Measurements from ENCODE around the gene NBAS.

NBAS gene

GRCh38 chr2:15485949-15486348 lies 75.2 kb downstream of the NBAS start:
- Histone ChIP-seq H3K4me1 (ENCODE audit: insufficient read depth, low read length) (no peaks in the 10 kb centered on the region), H3K9ac (ENCODE audit: low read length) (no peak overlapping the region), H3K4me3 (ENCODE audit: low read depth in 1 of 2, low read length in 2 of 2) (no peak overlapping the region), H3K27ac (ENCODE audit: low read depth, low read length) (no peak overlapping the region), H3K9me3 (ENCODE audit: low read length) (no peaks in the 10 kb centered on the region), H3K36me3 (ENCODE audit: insufficient read depth, low read length) (peaks cover 26% of the 10 kb centered on the region), H3K27me3 (ENCODE audit: control insufficient read depth in 1 of 2, insufficient read depth in 2 of 2, low read length in 2 of 2) (no peaks in the 10 kb centered on the region)

- no peak overlapping the region for H3K27ac ChIP-seq (ENCODE audit: low read depth, low read length)
- H3K9ac ChIP-seq (ENCODE audit: low read length) = no peak overlapping the region
- peaks cover 11% of the 10 kb centered on the region for H3K36me3 ChIP-seq (ENCODE audit: insufficient read depth, low read length)
Measured at GRCh38 chr2:15481000-15481399, 80.1 kb downstream of the NBAS start.

GRCh38 chr2:15480552-15480951 lies 80.6 kb downstream of the NBAS start:
- Histone ChIP-seq H3K9ac (ENCODE audit: low read length) (no peak overlapping the region), H3K27ac (ENCODE audit: low read depth, low read length) (no peak overlapping the region), H3K4me1 (ENCODE audit: insufficient read depth, low read length) (no peaks in the 10 kb centered on the region), H3K27me3 (ENCODE audit: control insufficient read depth in 1 of 2, insufficient read depth in 2 of 2, low read length in 2 of 2) (no peaks in the 10 kb centered on the region), H3K9me3 (ENCODE audit: low read length) (no peaks in the 10 kb centered on the region), H3K4me3 (ENCODE audit: low read depth in 1 of 2, low read length in 2 of 2) (no peak overlapping the region), H3K36me3 (ENCODE audit: insufficient read depth, low read length) (peaks cover 11% of the 10 kb centered on the region)

More at GRCh38 chr2:15481000-15481399, 80.1 kb downstream of the NBAS start:
- H3K9me3 ChIP-seq (ENCODE audit: low read length) = no peaks in the 10 kb centered on the region
- no peaks in the 10 kb centered on the region for H3K27me3 ChIP-seq (ENCODE audit: control insufficient read depth in 1 of 2, insufficient read depth in 2 of 2, low read length in 2 of 2)
- no peaks in the 10 kb centered on the region for H3K4me1 ChIP-seq (ENCODE audit: insufficient read depth, low read length)
- no peak overlapping the region for H3K4me3 ChIP-seq (ENCODE audit: low read depth in 1 of 2, low read length in 2 of 2)

- Histone ChIP-seq H3K4me1 (ENCODE audit: insufficient read depth, low read length) (no peaks in the 10 kb centered on the region), H3K9me3 (ENCODE audit: low read length) (no peaks in the 10 kb centered on the region), H3K27ac (ENCODE audit: low read depth, low read length) (no peak overlapping the region), H3K4me3 (ENCODE audit: low read depth in 1 of 2, low read length in 2 of 2) (no peak overlapping the region), H3K9ac (ENCODE audit: low read length) (no peak overlapping the region), H3K36me3 (ENCODE audit: insufficient read depth, low read length) (peaks cover 18% of the 10 kb centered on the region), H3K27me3 (ENCODE audit: control insufficient read depth in 1 of 2, insufficient read depth in 2 of 2, low read length in 2 of 2) (no peaks in the 10 kb centered on the region)
Measured at GRCh38 chr2:15472876-15473275, 88.3 kb downstream of the NBAS start.

- H3K36me3 ChIP-seq (ENCODE audit: insufficient read depth, low read length) = peaks cover 23% of the 10 kb centered on the region
- no peaks in the 10 kb centered on the region for H3K4me1 ChIP-seq (ENCODE audit: insufficient read depth, low read length)
- no peaks in the 10 kb centered on the region for H3K9me3 ChIP-seq (ENCODE audit: low read length)
- no peak overlapping the region for H3K9ac ChIP-seq (ENCODE audit: low read length)
- no peak overlapping the region for H3K27ac ChIP-seq (ENCODE audit: low read depth, low read length)
- no peak overlapping the region for H3K4me3 ChIP-seq (ENCODE audit: low read depth in 1 of 2, low read length in 2 of 2)
- H3K27me3 ChIP-seq (ENCODE audit: control insufficient read depth in 1 of 2, insufficient read depth in 2 of 2, low read length in 2 of 2) = no peaks in the 10 kb centered on the region
Measured at GRCh38 chr2:15472133-15472532, 89.0 kb downstream of the NBAS start.

- H3K27me3 ChIP-seq (ENCODE audit: control insufficient read depth in 1 of 2, insufficient read depth in 2 of 2, low read length in 2 of 2) = no peaks in the 10 kb centered on the region
- H3K27ac ChIP-seq (ENCODE audit: low read depth, low read length) = no peak overlapping the region
- H3K4me3 ChIP-seq (ENCODE audit: low read depth in 1 of 2, low read length in 2 of 2) = no peak overlapping the region
- no peaks in the 10 kb centered on the region for H3K4me1 ChIP-seq (ENCODE audit: insufficient read depth, low read length)
- peaks cover 28% of the 10 kb centered on the region for H3K36me3 ChIP-seq (ENCODE audit: insufficient read depth, low read length)
- H3K9ac ChIP-seq (ENCODE audit: low read length) = no peak overlapping the region
- H3K9me3 ChIP-seq (ENCODE audit: low read length) = no peaks in the 10 kb centered on the region
Measured at GRCh38 chr2:15471606-15472005, 89.5 kb downstream of the NBAS start.

GRCh38 chr2:15460112-15460620 lies 101.0 kb downstream of the NBAS start:
- H3K27ac ChIP-seq (ENCODE audit: low read depth, low read length) = no peak overlapping the region
- peaks cover 4% of the 10 kb centered on the region for H3K4me1 ChIP-seq (ENCODE audit: insufficient read depth, low read length)
- no peaks in the 10 kb centered on the region for H3K9me3 ChIP-seq (ENCODE audit: low read length)
- no peak overlapping the region for H3K9ac ChIP-seq (ENCODE audit: low read length)
- no peaks in the 10 kb centered on the region for H3K27me3 ChIP-seq (ENCODE audit: control insufficient read depth in 1 of 2, insufficient read depth in 2 of 2, low read length in 2 of 2)
- peaks cover 16% of the 10 kb centered on the region for H3K36me3 ChIP-seq (ENCODE audit: insufficient read depth, low read length)
- H3K4me3 ChIP-seq (ENCODE audit: low read depth in 1 of 2, low read length in 2 of 2) = no peak overlapping the region

GRCh38 chr2:15458277-15458676 lies 102.9 kb downstream of the NBAS start:
- Histone ChIP-seq H3K4me1 (ENCODE audit: insufficient read depth, low read length) (peaks cover 4% of the 10 kb centered on the region), H3K9ac (ENCODE audit: low read length) (no peak overlapping the region), H3K4me3 (ENCODE audit: low read depth in 1 of 2, low read length in 2 of 2) (no peak overlapping the region), H3K27me3 (ENCODE audit: control insufficient read depth in 1 of 2, insufficient read depth in 2 of 2, low read length in 2 of 2) (no peaks in the 10 kb centered on the region), H3K27ac (ENCODE audit: low read depth, low read length) (no peak overlapping the region), H3K36me3 (ENCODE audit: insufficient read depth, low read length) (peaks cover 8% of the 10 kb centered on the region), H3K9me3 (ENCODE audit: low read length) (no peaks in the 10 kb centered on the region)

GRCh38 chr2:15457868-15458267 lies 103.3 kb downstream of the NBAS start:
- Histone ChIP-seq H3K9me3 (ENCODE audit: low read length) (no peaks in the 10 kb centered on the region), H3K4me3 (ENCODE audit: low read depth in 1 of 2, low read length in 2 of 2) (no peak overlapping the region), H3K9ac (ENCODE audit: low read length) (no peak overlapping the region), H3K27ac (ENCODE audit: low read depth, low read length) (no peak overlapping the region), H3K36me3 (ENCODE audit: insufficient read depth, low read length) (peaks cover 8% of the 10 kb centered on the region), H3K4me1 (ENCODE audit: insufficient read depth, low read length) (peaks cover 4% of the 10 kb centered on the region), H3K27me3 (ENCODE audit: control insufficient read depth in 1 of 2, insufficient read depth in 2 of 2, low read length in 2 of 2) (no peaks in the 10 kb centered on the region)

- Histone ChIP-seq H3K27ac (ENCODE audit: low read depth, low read length) (no peak overlapping the region), H3K36me3 (ENCODE audit: insufficient read depth, low read length) (peaks cover 4% of the 10 kb centered on the region)
Measured at GRCh38 chr2:15456352-15456751, 104.8 kb downstream of the NBAS start.

GRCh38 chr2:15450808-15451207 lies 110.3 kb downstream of the NBAS start:
- Histone ChIP-seq H3K27me3 (ENCODE audit: control insufficient read depth in 1 of 2, insufficient read depth in 2 of 2, low read length in 2 of 2) (no peaks in the 10 kb centered on the region), H3K27ac (ENCODE audit: low read depth, low read length) (no peak overlapping the region), H3K4me3 (ENCODE audit: low read depth in 1 of 2, low read length in 2 of 2) (no peak overlapping the region), H3K4me1 (ENCODE audit: insufficient read depth, low read length) (no peaks in the 10 kb centered on the region), H3K36me3 (ENCODE audit: insufficient read depth, low read length) (no peaks in the 10 kb centered on the region), H3K9ac (ENCODE audit: low read length) (no peak overlapping the region), H3K9me3 (ENCODE audit: low read length) (no peaks in the 10 kb centered on the region)

More at GRCh38 chr2:15456352-15456751, 104.8 kb downstream of the NBAS start:
- Histone ChIP-seq H3K9me3 (ENCODE audit: low read length) (no peaks in the 10 kb centered on the region), H3K27me3 (ENCODE audit: control insufficient read depth in 1 of 2, insufficient read depth in 2 of 2, low read length in 2 of 2) (no peaks in the 10 kb centered on the region), H3K9ac (ENCODE audit: low read length) (no peak overlapping the region), H3K4me1 (ENCODE audit: insufficient read depth, low read length) (peaks cover 4% of the 10 kb centered on the region), H3K4me3 (ENCODE audit: low read depth in 1 of 2, low read length in 2 of 2) (no peak overlapping the region)

GRCh38 chr2:15449556-15450236 lies 111.4 kb downstream of the NBAS start:
- Histone ChIP-seq H3K27ac (ENCODE audit: low read depth, low read length) (no peak overlapping the region), H3K36me3 (ENCODE audit: insufficient read depth, low read length) (no peaks in the 10 kb centered on the region), H3K27me3 (ENCODE audit: control insufficient read depth in 1 of 2, insufficient read depth in 2 of 2, low read length in 2 of 2) (no peaks in the 10 kb centered on the region), H3K4me1 (ENCODE audit: insufficient read depth, low read length) (no peaks in the 10 kb centered on the region), H3K4me3 (ENCODE audit: low read depth in 1 of 2, low read length in 2 of 2) (no peak overlapping the region), H3K9ac (ENCODE audit: low read length) (no peak overlapping the region), H3K9me3 (ENCODE audit: low read length) (no peaks in the 10 kb centered on the region)
